Osteoblast (primary cell): ENCODE results near the gene GDPD5. TPM values are rescaled to one million over a fixed set of nuclear protein-coding genes. Genes with fewer than 3 reads are reported as not detected.
A peak's percentile ranks its signal among the peaks of the same experiment; 100 is the strongest.

Experiments used
- DNase-seq: peaks from one replicate; pipeline ENCODE4 v3.0.0; 2011; ENCODE audit warnings: low spot score, mixed read lengths; ENCODE audit not compliant: insufficient read length; ENCODE audit errors: missing footprints
- H2AFZ ChIP-seq: 2 replicates; pipeline ENCODE4 v1.6.0; 2011; ENCODE audit warnings: mild to moderate bottlenecking, low read length
- H3K27ac ChIP-seq: 2 replicates; pipeline ENCODE4 v1.5.1; 2011; ENCODE audit warnings: mild to moderate bottlenecking, low read depth, low read length, moderate library complexity
- H3K27me3 ChIP-seq: 2 replicates; pipeline ENCODE4 v1.6.0; 2012; ENCODE audit warnings: mild to moderate bottlenecking, control low read depth, inconsistent platforms, low read length, moderate library complexity; ENCODE audit not compliant: insufficient read depth
- H3K36me3 ChIP-seq: 2 replicates; pipeline ENCODE4 v1.5.1; 2011; ENCODE audit warnings: mild to moderate bottlenecking, low read length, control low read depth, moderate library complexity; ENCODE audit not compliant: insufficient read depth
- H3K4me1 ChIP-seq: 2 replicates; pipeline ENCODE4 v1.5.1; 2011; ENCODE audit warnings: mild to moderate bottlenecking, low read length, control low read depth, moderate library complexity; ENCODE audit not compliant: insufficient read depth
- H3K4me2 ChIP-seq: 2 replicates; pipeline ENCODE4 v1.6.0; 2011; ENCODE audit warnings: mild to moderate bottlenecking, low read length; ENCODE audit not compliant: insufficient read depth
- H3K4me3 ChIP-seq: fragments of 200-600 bp; sonication (generic); 3 replicates; pipeline ENCODE4 v1.5.1; 2012; ENCODE audit warnings: mild to moderate bottlenecking, low read length, inconsistent platforms; ENCODE audit not compliant: insufficient read depth
- H3K79me2 ChIP-seq: 2 replicates; pipeline ENCODE4 v1.6.0; 2012; ENCODE audit warnings: mild to moderate bottlenecking, low read length, control low read depth, inconsistent platforms; ENCODE audit not compliant: insufficient read depth
- H3K9me3 ChIP-seq: 2 replicates; pipeline ENCODE4 v1.5.1; 2011; ENCODE audit warnings: low read depth, low read length, control low read depth
- H4K20me1 ChIP-seq: 2 replicates; pipeline ENCODE4 v1.6.0; 2012; ENCODE audit warnings: mild to moderate bottlenecking, low read length, control low read depth; ENCODE audit not compliant: insufficient read depth
- CTCF ChIP-seq: IDR thresholded peaks from 2 replicates; pipeline ENCODE4 v1.5.1; 2011; ENCODE audit warnings: mild to moderate bottlenecking, low read depth, low read length, moderate library complexity; ENCODE audit errors: extremely low read depth
- total RNA-seq: library from RNA; depleted of rRNA; stranded (reverse); fragments of >200 nt; gene quantifications from 2 replicates; pipeline ENCODE4 v1.2.3, GENCODE V29; 2012

GDPD5 gene
- total RNA-seq, 1 donor: 13.4 TPM

- Histone ChIP-seq H3K27me3 (peaks cover 3% of the 10 kb centered on the region), H3K4me3 (no peak overlapping the region), H2AFZ (no peak overlapping the region), H3K79me2 (no peaks in the 10 kb centered on the region), H3K27ac (no peak overlapping the region), H3K9me3 (no peaks in the 10 kb centered on the region), H3K4me1 (no peaks in the 10 kb centered on the region), H4K20me1 (no peaks in the 10 kb centered on the region), H3K36me3 (no peaks in the 10 kb centered on the region), H3K4me2 (no peak overlapping the region)
- no peak for TF ChIP-seq CTCF
- peak; percentile 80 for DNase-seq
These were observed 78.3 kb downstream of the GDPD5 start for GRCh38 chr11:75447415-75447814.

GRCh38 chr11:75445315-75445953 lies 80.3 kb downstream of the GDPD5 start:
- Histone ChIP-seq H3K36me3 (no peaks in the 10 kb centered on the region), H3K4me2 (no peak overlapping the region), H3K4me3 (no peak overlapping the region), H3K27me3 (no peaks in the 10 kb centered on the region), H4K20me1 (no peaks in the 10 kb centered on the region), H3K4me1 (no peaks in the 10 kb centered on the region), H2AFZ (no peak overlapping the region), H3K9me3 (no peaks in the 10 kb centered on the region), H3K27ac (no peak overlapping the region), H3K79me2 (no peaks in the 10 kb centered on the region)
- peak; percentile 96 for TF ChIP-seq CTCF
- DNase-seq: peak; percentile 94

- H3K9me3 ChIP-seq: no peaks in the 10 kb centered on the region
- no peak for DNase-seq
- no peak overlapping the region for H3K4me3 ChIP-seq
- H2AFZ ChIP-seq: no peak overlapping the region
- TF ChIP-seq CTCF: no peak
- H3K4me1 ChIP-seq: no peaks in the 10 kb centered on the region
- no peaks in the 10 kb centered on the region for H3K79me2 ChIP-seq
- H3K27me3 ChIP-seq: no peaks in the 10 kb centered on the region
- H3K4me2 ChIP-seq: no peak overlapping the region
- H3K36me3 ChIP-seq: no peaks in the 10 kb centered on the region
- H4K20me1 ChIP-seq: no peaks in the 10 kb centered on the region
- H3K27ac ChIP-seq: no peak overlapping the region
These were observed 82.7 kb downstream of the GDPD5 start for GRCh38 chr11:75443043-75443442.

- no peak overlapping the region for H3K4me2 ChIP-seq
- H2AFZ ChIP-seq: no peak overlapping the region
- no peaks in the 10 kb centered on the region for H3K9me3 ChIP-seq
- no peaks in the 10 kb centered on the region for H3K27me3 ChIP-seq
- no peaks in the 10 kb centered on the region for H3K4me1 ChIP-seq
- no peaks in the 10 kb centered on the region for H4K20me1 ChIP-seq
- H3K36me3 ChIP-seq: no peaks in the 10 kb centered on the region
- H3K4me3 ChIP-seq: no peak overlapping the region
- no peak for DNase-seq
- TF ChIP-seq CTCF: no peak
- H3K27ac ChIP-seq: no peak overlapping the region
- H3K79me2 ChIP-seq: no peaks in the 10 kb centered on the region
These were observed 83.4 kb downstream of the GDPD5 start for GRCh38 chr11:75442161-75442885.
